ENCODE measurements around the gene RPL35A. TPM values are rescaled to one million over a fixed set of nuclear protein-coding genes. Genes with fewer than 3 reads are reported as not detected.

Gene RPL35A
- total and polyA plus RNA-seq, 2 of the 8 experiments (the other 6 are each of a cell fraction or from before 2014, with no cell fraction given): 695 to 1,393 TPM

- H3K4me1 ChIP-seq (replicated peaks in 1 of 4; ENCODE audit: control insufficient read depth in 3 of 4, insufficient read depth in 4 of 4, low read length in 3 of 4): peaks cover 0 to 3% (median under 1%) of the 10 kb centered on the region in 4 experiments; a peak in 4 of 7 replicates
- no peak for DNase-seq (ENCODE audit: low read depth in 1 of 2, low spot score in 2 of 2)
- no peak overlapping the region for H2BK5ac ChIP-seq (ENCODE audit: low read depth, low read length)
- no peak overlapping the region for H3K27ac ChIP-seq (ENCODE audit: low read depth, low read length)
- ChIA-PET CTCF (ENCODE audit: partially characterized antibody) (no interaction called here), POLR2A (ENCODE audit: partially characterized antibody) (interaction anchor here (7.6 kb wide), 1 partner anchor 12 kb away, joined by 69 read pairs; the partner anchor contains the start of gene RPL35A)
- H3K27me3 ChIP-seq (replicated peaks in 1 of 4; ENCODE audit: control insufficient read depth in 3 of 4, extremely low read depth in 1 of 4, insufficient read depth in 3 of 4, low read length in 3 of 4): no peaks in the 10 kb centered on the region; a peak in 1 of 7 replicates
- FAIRE-seq: no peak
- H3K14ac ChIP-seq (ENCODE audit: insufficient read length): no peak overlapping the region
- H3K79me2 ChIP-seq (ENCODE audit: control insufficient read depth in 1 of 2, insufficient read depth in 2 of 2, low read length in 2 of 2): no peaks in the 10 kb centered on the region
- no peak overlapping the region for H2AFZ ChIP-seq (ENCODE audit: low read length)
- no peaks in the 10 kb centered on the region for H3K36me3 ChIP-seq (ENCODE audit: control insufficient read depth in 2 of 4, insufficient read depth in 4 of 4, low read length in 3 of 4)
- no peak overlapping the region for H2BK20ac ChIP-seq (ENCODE audit: low read length)
- H4K20me1 ChIP-seq (replicated peaks in 1 of 2; ENCODE audit: control insufficient read depth in 1 of 2, insufficient read depth in 2 of 2, low read length in 2 of 2): no peaks in the 10 kb centered on the region
- H3K23me2 ChIP-seq (ENCODE audit: low read depth, low read length): peaks cover 9% of the 10 kb centered on the region
- H4K5ac ChIP-seq (ENCODE audit: insufficient read length, low read depth, low read length): no peak overlapping the region
- H3K9me3 ChIP-seq (ENCODE audit: insufficient read depth in 2 of 2, low read depth in 1 of 2, low read length in 1 of 2): no peaks in the 10 kb centered on the region
- H2AK5ac ChIP-seq (ENCODE audit: low read depth, low read length): no peak overlapping the region
- TF ChIP-seq PHF8 (conservative IDR thresholded peaks at IDR 0.05; ENCODE audit: low read depth, low read length) (no peak), KDM1A (IDR thresholded peaks at IDR 0.05; ENCODE audit: borderline replicate concordance, low read length) (no peak), NRF1 (IDR thresholded peaks at IDR 0.05; ENCODE audit: low read depth, low read length) (no peak), CTBP2 (IDR thresholded peaks at IDR 0.05; ENCODE audit: borderline replicate concordance, insufficient read depth, insufficient read length, low read length) (no peak), SP4 (IDR thresholded peaks at IDR 0.05; ENCODE audit: low read length) (no peak), RFX5 (IDR thresholded peaks at IDR 0.05; ENCODE audit: borderline replicate concordance, low read depth, low read length) (no peak), SUZ12 (IDR thresholded peaks at IDR 0.05; ENCODE audit: low read length) (no peak), CHD1 (IDR thresholded peaks at IDR 0.05; ENCODE audit: low read depth, low read length) (no peak), EGR1 (IDR thresholded peaks at IDR 0.05; ENCODE audit: borderline replicate concordance, low read depth, low read length) (no peak), SP2 (IDR thresholded peaks at IDR 0.05; ENCODE audit: low read length) (no peak)
- TF ChIP-seq, protein P1, sequence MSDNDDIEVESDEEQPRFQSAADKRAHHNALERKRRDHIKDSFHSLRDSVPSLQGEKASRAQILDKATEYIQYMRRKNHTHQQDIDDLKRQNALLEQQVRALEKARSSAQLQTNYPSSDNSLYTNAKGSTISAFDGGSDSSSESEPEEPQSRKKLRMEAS (IDR thresholded peaks at IDR 0.05): no peak
- H4K91ac ChIP-seq (replicated peaks; ENCODE audit: insufficient read length, low read length): no peak overlapping the region
- no peak overlapping the region for H3K4ac ChIP-seq (replicated peaks; ENCODE audit: insufficient read length, low read depth, low read length)
- no peak overlapping the region for H3K4me3 ChIP-seq (ENCODE audit: extremely low read depth in 1 of 4, insufficient read depth in 2 of 4, low read depth in 3 of 4, low read length in 4 of 4)
- H3K56ac ChIP-seq (replicated peaks; ENCODE audit: insufficient read length, low read depth, low read length): no peak overlapping the region
- H2BK15ac ChIP-seq (ENCODE audit: low read length): no peak overlapping the region
- H3K4me2 ChIP-seq (ENCODE audit: insufficient read depth in 1 of 2, low read depth in 2 of 2, low read length in 2 of 2): no peak overlapping the region
- H4K8ac ChIP-seq (ENCODE audit: extremely low read depth, insufficient read depth, low read length): no peak overlapping the region
- no peak overlapping the region for H3K18ac ChIP-seq (ENCODE audit: extremely low read depth, low read length)
- no peak overlapping the region for H3K9ac ChIP-seq (replicated peaks in 1 of 4; ENCODE audit: extremely low read depth in 1 of 4, low read depth in 3 of 4, low read length in 3 of 4)
- 95% methylated on average over 5 of the region's 5 CpGs; no CpG with 5 or more reads in 1 of the 2 experiments for WGBS, 2 experiments (ENCODE audit: extremely low coverage in 1 of 2, insufficient coverage in 1 of 2, insufficient read length in 1 of 2, insufficient replicate concordance in 2 of 2, low coverage in 1 of 2, low lambda C conversion rate in 2 of 2, missing lambda C conversion rate in 1 of 2)
- no peak overlapping the region for H2BK120ac ChIP-seq (replicated peaks; ENCODE audit: low read depth, low read length)
- H3K79me1 ChIP-seq (ENCODE audit: low read depth, low read length): no peaks in the 10 kb centered on the region
- no peak overlapping the region for H3K23ac ChIP-seq (ENCODE audit: insufficient read length)
- H2BK12ac ChIP-seq (ENCODE audit: low read depth, low read length): no peak overlapping the region
Observed at GRCh38 chr3:197963019-197963637, 13.1 kb downstream of the RPL35A start.
